ENCODE data around the gene PAM16. TPM values are rescaled to one million over a fixed set of nuclear protein-coding genes. Genes with fewer than 3 reads are reported as not detected.

Gene PAM16
- total and polyA plus RNA-seq, 4 donors = 18.3 to 55.3 (median 38.4) TPM

Other genes starting within 250 kb of the PAM16 start
- 10 to 100 TPM; 12.6 to 13.4 TPM for gene ADCY9, start 234.9 kb downstream of the PAM16 start, total RNA-seq
- 10 to 100 TPM; 12.0 to 13.4 TPM for gene ADCY9, start 234.9 kb downstream of the PAM16 start, polyA plus RNA-seq (ENCODE audit: insufficient read length in 2 of 2)
- gene SRL, start 109.2 kb downstream of the PAM16 start, total RNA-seq = 1 to 10 TPM; 1.6 to 1.9 TPM
- gene SRL, start 109.2 kb downstream of the PAM16 start, polyA plus RNA-seq (ENCODE audit: insufficient read length in 2 of 2) = 1 to 10 TPM; 1.7 to 1.8 TPM
- gene TFAP4, start 78.3 kb downstream of the PAM16 start, total RNA-seq = 1 to 10 TPM; 4.7 to 7.1 TPM
- 10 to 100 TPM; 11.3 to 16.2 TPM for gene TFAP4, start 78.3 kb downstream of the PAM16 start, polyA plus RNA-seq (ENCODE audit: insufficient read length in 2 of 2)
- 1 to 10 TPM; 4.9 to 7.7 TPM for gene GLIS2, start 35.3 kb downstream of the PAM16 start, total RNA-seq
- 10 to 100 TPM; 27.4 to 30.9 TPM for gene GLIS2, start 35.3 kb downstream of the PAM16 start, polyA plus RNA-seq (ENCODE audit: insufficient read length in 2 of 2)
- gene VASN, start 20.5 kb upstream of the PAM16 start, total RNA-seq = 10 to 100 TPM in 1 of 2 donors, 1 to 10 TPM in 1; 8.1 to 19.6 TPM
- 10 to 100 TPM in 1 of 2 donors, 1 to 10 TPM in 1; 5.3 to 10.8 TPM for gene VASN, start 20.5 kb upstream of the PAM16 start, polyA plus RNA-seq (ENCODE audit: insufficient read length in 2 of 2)
- gene CORO7, start 65.3 kb upstream of the PAM16 start, total RNA-seq = 10 to 100 TPM; 22.7 to 28.2 TPM
- gene CORO7, start 65.3 kb upstream of the PAM16 start, polyA plus RNA-seq (ENCODE audit: insufficient read length in 2 of 2) = 10 to 100 TPM; 55.9 to 61.8 TPM
- gene DNAJA3, start 74.5 kb upstream of the PAM16 start, total RNA-seq = 10 to 100 TPM; 37.3 to 41.7 TPM
- 10 to 100 TPM; 35.4 to 45.0 TPM for gene DNAJA3, start 74.5 kb upstream of the PAM16 start, polyA plus RNA-seq (ENCODE audit: insufficient read length in 2 of 2)
- gene NMRAL1, start 123.3 kb upstream of the PAM16 start, total RNA-seq = 10 to 100 TPM; 28.6 to 60.8 TPM
- 10 to 100 TPM; 46.7 to 58.5 TPM for gene NMRAL1, start 123.3 kb upstream of the PAM16 start, polyA plus RNA-seq (ENCODE audit: insufficient read length in 2 of 2)
- 10 to 100 TPM; 64.5 to 71.4 TPM for gene HMOX2, start 125.1 kb upstream of the PAM16 start, total RNA-seq
- 100 to 1,000 TPM; 109 to 130 TPM for gene HMOX2, start 125.1 kb upstream of the PAM16 start, polyA plus RNA-seq (ENCODE audit: insufficient read length in 2 of 2)
- gene CDIP1, start 187.5 kb upstream of the PAM16 start, total RNA-seq = 10 to 100 TPM; 20.5 to 29.3 TPM
- gene CDIP1, start 187.5 kb upstream of the PAM16 start, polyA plus RNA-seq (ENCODE audit: insufficient read length in 2 of 2) = 10 to 100 TPM; 74.7 to 74.8 TPM
- under 1 TPM; 0.50 TPM for gene C16orf96, start 205.0 kb upstream of the PAM16 start, total RNA-seq
- gene C16orf96, start 205.0 kb upstream of the PAM16 start, polyA plus RNA-seq (ENCODE audit: insufficient read length in 2 of 2) = under 1 TPM; 0.71 to 0.74 TPM